Astrocyte (in vitro differentiated cells and primary cell): ENCODE results near the gene GABRP. TPM values are rescaled to one million over a fixed set of nuclear protein-coding genes. Genes with fewer than 3 reads are reported as not detected.
"Not testable (repeated sequence)": the region's sequence is repeated elsewhere in the genome, so short reads cannot be mapped to it uniquely, and the experiment has no call there.

Experiments
- DNase-seq: peaks from one replicate; pipeline ENCODE4 v3.0.0-alpha.2; 2010; ENCODE audit warnings: low read depth
- FAIRE-seq: peaks from 2 replicates; lab custom pipeline; 2011; peaks lifted over from hg19 to GRCh38; lab: Jason Lieb, UNC
- H2AFZ ChIP-seq: 2 replicates; pipeline ENCODE4 v1.6.0; 2012; ENCODE audit warnings: low read depth, low read length, inconsistent platforms
- H3K27ac ChIP-seq: 2 replicates; pipeline ENCODE4 v1.5.1; 2011; ENCODE audit warnings: low read depth, low read length, inconsistent platforms
- H3K27me3 ChIP-seq: 2 replicates; pipeline ENCODE4 v1.6.0; 2011; ENCODE audit warnings: low read length, inconsistent platforms; ENCODE audit not compliant: insufficient read depth
- H3K36me3 ChIP-seq: 2 replicates; pipeline ENCODE4 v1.5.1; 2011; ENCODE audit warnings: low read length, inconsistent platforms; ENCODE audit not compliant: insufficient read depth
- H3K4me1 ChIP-seq: 2 replicates; pipeline ENCODE4 v1.5.1; 2011; ENCODE audit warnings: low read length, inconsistent platforms; ENCODE audit not compliant: insufficient read depth
- H3K4me2 ChIP-seq: 2 replicates; pipeline ENCODE4 v1.6.0; 2012; ENCODE audit warnings: low read length, inconsistent platforms
- H3K4me3 ChIP-seq: 2 replicates; pipeline ENCODE4 v1.5.1; 2011; ENCODE audit warnings: low read depth, mild to moderate bottlenecking, low read length, inconsistent platforms; ENCODE audit not compliant: insufficient read depth
- H3K79me2 ChIP-seq: 2 replicates; pipeline ENCODE4 v1.6.0; 2012; ENCODE audit warnings: mild to moderate bottlenecking, low read length, inconsistent platforms; ENCODE audit not compliant: insufficient read depth
- H3K9ac ChIP-seq: 2 replicates; pipeline ENCODE4 v1.6.0; 2012; ENCODE audit warnings: mild to moderate bottlenecking, low read length, inconsistent platforms
- H3K9me3 ChIP-seq: 2 replicates; pipeline ENCODE4 v1.5.1; 2012; ENCODE audit warnings: low read depth, mild to moderate bottlenecking, low read length, inconsistent platforms; ENCODE audit not compliant: insufficient read depth
- H4K20me1 ChIP-seq: 2 replicates; pipeline ENCODE4 v1.6.0; 2012; ENCODE audit warnings: low read length, inconsistent platforms; ENCODE audit not compliant: insufficient read depth
- H3K27ac Mint-ChIP-seq: one replicate; pipeline ENCODE4 v1.8.0; 2021; ENCODE audit warnings: mild to moderate bottlenecking, mixed read lengths; ENCODE audit not compliant: unreplicated experiment
- H3K27me3 Mint-ChIP-seq: one replicate; pipeline ENCODE4 v1.8.0; 2021; ENCODE audit warnings: low read depth, mixed read lengths; ENCODE audit not compliant: unreplicated experiment
- H3K36me3 Mint-ChIP-seq: one replicate; pipeline ENCODE4 v1.8.0; 2021; ENCODE audit warnings: low read depth, mixed read lengths; ENCODE audit not compliant: unreplicated experiment
- H3K4me1 Mint-ChIP-seq: one replicate; pipeline ENCODE4 v1.8.0; 2021; ENCODE audit warnings: low read depth, mixed read lengths; ENCODE audit not compliant: unreplicated experiment
- H3K4me3 Mint-ChIP-seq: one replicate; pipeline ENCODE4 v1.8.0; 2021; ENCODE audit warnings: mild to moderate bottlenecking, moderate library complexity, mixed read lengths; ENCODE audit not compliant: unreplicated experiment
- H3K9me3 Mint-ChIP-seq: one replicate; pipeline ENCODE4 v1.8.0; 2021; ENCODE audit warnings: mild to moderate bottlenecking, mixed read lengths; ENCODE audit not compliant: unreplicated experiment
- CTCF ChIP-seq: IDR thresholded peaks from 2 replicates; pipeline ENCODE4 v1.5.1; 2011; ENCODE audit warnings: low read depth, mild to moderate bottlenecking, inconsistent platforms, low read length, moderate library complexity; ENCODE audit not compliant: insufficient read depth
- EZH2 ChIP-seq: IDR thresholded peaks from 2 replicates; pipeline ENCODE4 v1.6.1; 2012; ENCODE audit warnings: mild to moderate bottlenecking, low read length, inconsistent platforms; ENCODE audit not compliant: insufficient read depth
- total RNA-seq: library from RNA; stranded (reverse); gene quantifications from 2 replicates; pipeline ENCODE4 v1.2.1, GENCODE V29; 2021

GABRP gene
- total RNA-seq, 1 donor from 2014 or later, result 0.45 TPM

DNA sequence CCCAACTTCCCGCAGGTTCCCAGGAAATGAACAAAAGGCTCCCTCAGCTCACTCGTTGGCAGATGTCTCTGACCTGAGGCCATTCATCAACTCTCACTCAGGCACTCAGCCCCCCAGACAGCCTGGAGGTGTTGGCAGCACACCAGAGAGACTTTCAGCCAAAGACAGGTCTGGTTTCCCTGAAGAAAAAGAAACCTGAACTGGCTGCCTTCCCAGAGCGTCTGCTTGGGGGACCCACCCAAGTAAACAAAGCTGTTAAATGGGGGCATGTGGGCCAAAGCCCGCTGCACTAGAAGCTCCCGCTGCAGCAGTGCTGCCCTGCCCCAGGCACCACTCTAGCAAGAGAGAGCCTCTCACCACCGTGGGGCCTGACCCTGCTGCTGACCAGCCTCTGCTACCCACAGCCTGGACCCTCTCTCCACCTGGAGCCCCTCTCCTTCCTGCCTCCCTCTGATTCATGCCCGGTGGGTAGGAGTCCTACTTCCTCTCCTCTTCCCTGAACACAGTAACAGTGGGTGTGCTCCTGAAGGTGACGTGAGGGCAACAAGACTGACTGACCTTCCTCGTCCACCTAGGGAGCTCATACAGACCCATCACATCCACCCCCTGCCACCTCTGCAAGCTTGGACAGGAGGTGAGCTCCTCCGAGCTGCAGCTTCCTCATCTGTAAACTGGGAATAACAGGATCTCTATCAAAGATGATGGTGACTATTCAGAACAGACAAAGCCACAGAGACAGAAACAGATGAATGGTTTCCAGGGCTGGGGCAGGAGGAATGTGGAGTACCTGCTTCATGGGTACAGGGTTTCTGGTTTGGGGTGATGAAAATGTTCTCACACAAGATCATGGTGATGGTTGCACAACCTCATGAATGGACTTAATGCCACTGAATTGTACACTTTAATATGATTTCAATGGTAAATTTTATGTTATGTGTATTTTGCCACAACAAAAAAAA, 31.0 kb upstream of the GABRP start:
- Mint-ChIP-seq H3K4me1 (peaks cover 16% of the 10 kb centered on the region), H3K4me3 (no peak overlapping the region), H3K27me3 (peaks cover 36% of the 10 kb centered on the region), H3K27ac (no peak overlapping the region), H3K9me3 (peaks cover 2% of the 10 kb centered on the region), H3K36me3 (no peaks in the 10 kb centered on the region)
- no peaks in the 10 kb centered on the region for H3K4me1 ChIP-seq
- H2AFZ ChIP-seq, result no peak overlapping the region
- no peak for FAIRE-seq
- no peak overlapping the region for H3K4me2 ChIP-seq
- no peak overlapping the region for H3K4me3 ChIP-seq
- peaks cover 5% of the 10 kb centered on the region for H3K27me3 ChIP-seq
- no peak overlapping the region for H3K9ac ChIP-seq
- no peak for DNase-seq
- H3K79me2 ChIP-seq, result no peaks in the 10 kb centered on the region
- H3K27ac ChIP-seq, result no peak overlapping the region
- no peaks in the 10 kb centered on the region for H4K20me1 ChIP-seq
- H3K36me3 ChIP-seq, result no peaks in the 10 kb centered on the region
- no peak for TF ChIP-seq EZH2
- no peak for TF ChIP-seq CTCF
- no peaks in the 10 kb centered on the region for H3K9me3 ChIP-seq

GRCh38 chr5:170753311-170753710, 30.2 kb upstream of the GABRP start:
- peaks cover 2% of the 10 kb centered on the region for H3K9me3 Mint-ChIP-seq
- Histone ChIP-seq H4K20me1 (no peaks in the 10 kb centered on the region), H3K79me2 (no peaks in the 10 kb centered on the region), H3K4me3 (no peak overlapping the region), H3K27ac (no peak overlapping the region), H3K4me2 (no peak overlapping the region), H3K36me3 (no peaks in the 10 kb centered on the region), H3K9ac (no peak overlapping the region), H2AFZ (no peak overlapping the region), H3K27me3 (peaks cover 5% of the 10 kb centered on the region), H3K9me3 (no peaks in the 10 kb centered on the region), H3K4me1 (no peaks in the 10 kb centered on the region)
- TF ChIP-seq CTCF (no peak), EZH2 (no peak)
- FAIRE-seq, result no peak
- H3K4me1 Mint-ChIP-seq, result peaks cover 24% of the 10 kb centered on the region
- DNase-seq, result no peak
- H3K36me3 Mint-ChIP-seq, result no peaks in the 10 kb centered on the region
- no peak overlapping the region for H3K27ac Mint-ChIP-seq
- no peak overlapping the region for H3K4me3 Mint-ChIP-seq
- peaks cover 37% of the 10 kb centered on the region for H3K27me3 Mint-ChIP-seq

- not testable (repeated sequence) for H3K79me2 ChIP-seq, H3K4me3 Mint-ChIP-seq
These were observed 29.0 kb upstream of the GABRP start for GRCh38 chr5:170754508-170754907.

More at GRCh38 chr5:170754508-170754907, 29.0 kb upstream of the GABRP start:
- H3K27me3 ChIP-seq, H2AFZ ChIP-seq, H3K9ac ChIP-seq, FAIRE-seq, H3K36me3 ChIP-seq, H4K20me1 ChIP-seq, H3K9me3 Mint-ChIP-seq, H3K27ac ChIP-seq, H3K4me3 ChIP-seq, H3K4me2 ChIP-seq, H3K9me3 ChIP-seq, H3K4me1 ChIP-seq, H3K36me3 Mint-ChIP-seq, DNase-seq, H3K27ac Mint-ChIP-seq: not testable (repeated sequence)
- peaks cover 29% of the 10 kb centered on the region for H3K27me3 Mint-ChIP-seq
- H3K4me1 Mint-ChIP-seq, result peaks cover 24% of the 10 kb centered on the region
